ENCODE measurements around the gene PARD3B.

- no peak for TF ChIP-seq POLR2A (IDR thresholded peaks at IDR 0.05; ENCODE audit: low read length)
- TF ChIP-seq GATA1 (IDR thresholded peaks at IDR 0.05; ENCODE audit: low read depth, low read length), result no peak
Observed at GRCh38 chr2:205013586-205013985, 468.3 kb downstream of the PARD3B start.

Data from erythroblast (primary cell).